ENCODE results near the gene NLRP5. TPM values are rescaled to one million over a fixed set of nuclear protein-coding genes. Genes with fewer than 3 reads are reported as not detected.

The NLRP5 gene
- total RNA-seq = not detected in 2 replicates

GRCh38 chr19:55986487-55986886, at the start of gene NLRP5:
TSS of gene NLRP5 (plus strand) at chr19:55986775.

GRCh38 chr19:55947532-55947931, 39.0 kb upstream of the NLRP5 start, which contains the start of gene NLRP8:
TSS of gene NLRP8 (plus strand) at chr19:55947832.

Other genes starting within 250 kb of the NLRP5 start
- not detected in 2 replicates for gene NLRP9, start 248.4 kb upstream of the NLRP5 start, total RNA-seq
- gene RFPL4A, start 227.7 kb upstream of the NLRP5 start, total RNA-seq = not detected in 2 replicates
- gene RFPL4AL1, start 217.7 kb upstream of the NLRP5 start, total RNA-seq = not detected in 2 replicates
- not detected in 2 replicates for gene NLRP11, start 154.8 kb upstream of the NLRP5 start, total RNA-seq
- gene NLRP4, start 150.2 kb upstream of the NLRP5 start, total RNA-seq = not detected in 2 replicates
- gene NLRP13, start 54.4 kb upstream of the NLRP5 start, total RNA-seq = not detected in 2 replicates
- not detected in 2 replicates for gene NLRP8, start 38.9 kb upstream of the NLRP5 start, total RNA-seq
- gene ZNF787, start 134.5 kb downstream of the NLRP5 start, total RNA-seq = 26.9 and 38.1 TPM in 2 replicates
- gene ZNF444, start 154.5 kb downstream of the NLRP5 start, total RNA-seq = 18.3 and 19.0 TPM in 2 replicates
- gene GALP, start 189.2 kb downstream of the NLRP5 start, total RNA-seq = not detected in 2 replicates
- gene ZSCAN5B, start 211.0 kb downstream of the NLRP5 start, total RNA-seq = not detected in 2 replicates
- gene ZSCAN5C, start 215.5 kb downstream of the NLRP5 start, total RNA-seq = not detected in 2 replicates

All from smooth muscle cell of the pulmonary artery (primary cell).